IMR-90 (cell line): ENCODE measurements around the gene INPP5A. TPM values are rescaled to one million over a fixed set of nuclear protein-coding genes. Genes with fewer than 3 reads are reported as not detected.

ENCODE experiments used
- ATAC-seq: fragments of 200-7000 bp; cut with Tn5 transposase; 2 replicates; pipeline ENCODE4 v1.9.1; 2020; ENCODE audit warnings: low read depth, mild to moderate bottlenecking, moderate library complexity
- BruUV-seq: library from RNA; stranded (reverse); fragments of 400-500 nt; replicated peaks from 2 replicates; lab custom pipeline; 2021; lab: Mats Ljungman, UMichigan
- CTCF ChIA-PET: fragments of 300-600 bp; formaldehyde crosslinking; extraction: SDS; loops from one replicate; lab custom pipeline; 2021; ENCODE audit warnings: antibody characterized with exemption; lab: Yijun Ruan, JAX
- POLR2A ChIA-PET: fragments of 300-600 bp; sonication (Branson Sonifier 250); formaldehyde crosslinking; loops from one replicate; lab custom pipeline; 2022; ENCODE audit warnings: antibody characterized with exemption; ENCODE audit not compliant: unreplicated experiment; lab: Charles Lee
- DNase-seq: peaks from one replicate; pipeline ENCODE4 v3.0.0; 2013
- H2AFZ ChIP-seq: replicated peaks from 2 replicates; pipeline ENCODE3; 2013; ENCODE audit warnings: low read length, mild to moderate bottlenecking; ENCODE audit not compliant: poor library complexity
- H2AK5ac ChIP-seq: 2 replicates; pipeline ENCODE4 v1.6.1; 2013; ENCODE audit warnings: low read depth, low read length, inconsistent platforms
- H2AK9ac ChIP-seq: replicated peaks from 2 replicates; pipeline ENCODE3; 2013; ENCODE audit warnings: mild to moderate bottlenecking, low read depth, low read length, moderate library complexity; ENCODE audit not compliant: poor library complexity
- H2BK120ac ChIP-seq: 2 replicates; pipeline ENCODE4 v1.6.1; 2013; ENCODE audit warnings: low read depth, low read length, inconsistent platforms
- H2BK15ac ChIP-seq: 3 replicates; pipeline ENCODE4 v1.6.1; 2013; ENCODE audit warnings: low read depth, low read length, inconsistent platforms
- H2BK20ac ChIP-seq: 2 replicates; pipeline ENCODE4 v1.6.1; 2013; ENCODE audit warnings: low read depth, mild to moderate bottlenecking, inconsistent platforms, low read length, moderate library complexity
- H2BK5ac ChIP-seq: 2 replicates; pipeline ENCODE4 v1.6.1; 2013; ENCODE audit warnings: mild to moderate bottlenecking, low read depth, low read length, inconsistent platforms; ENCODE audit not compliant: poor library complexity, severe bottlenecking
- H3K14ac ChIP-seq: replicated peaks from 2 replicates; pipeline ENCODE4 v1.6.1; 2013; ENCODE audit warnings: low read depth, low read length, inconsistent platforms
- H3K18ac ChIP-seq: 2 replicates; pipeline ENCODE4 v1.6.1; 2013; ENCODE audit warnings: low read depth, low read length, control low read depth
- H3K23ac ChIP-seq: 2 replicates; pipeline ENCODE4 v1.6.1; 2013; ENCODE audit warnings: low read depth, low read length, inconsistent platforms
- H3K27ac ChIP-seq: 2 replicates; pipeline ENCODE4 v1.5.1; 2013; ENCODE audit warnings: mild to moderate bottlenecking, control low read depth, low read length; ENCODE audit not compliant: insufficient read depth
- H3K27me3 ChIP-seq: 2 replicates; pipeline ENCODE4 v1.6.1; 2013; ENCODE audit warnings: low read length; ENCODE audit not compliant: control insufficient read depth, insufficient read depth
- H3K36me3 ChIP-seq: 2 replicates; pipeline ENCODE4 v1.6.1; 2013; ENCODE audit warnings: low read length, mixed read lengths; ENCODE audit not compliant: control insufficient read depth, insufficient read depth
- H3K4ac ChIP-seq: 2 replicates; pipeline ENCODE4 v1.6.1; 2013; ENCODE audit warnings: low read depth, low read length, inconsistent platforms
- H3K4me1 ChIP-seq: 2 replicates; pipeline ENCODE4 v1.6.1; 2013; ENCODE audit warnings: low read length, mixed read lengths; ENCODE audit not compliant: control insufficient read depth, insufficient read depth
- H3K4me2 ChIP-seq: 2 replicates; pipeline ENCODE4 v1.6.1; 2013; ENCODE audit warnings: low read depth, mild to moderate bottlenecking, control low read depth, low read length, moderate library complexity
- H3K4me3 ChIP-seq: 2 replicates; pipeline ENCODE4 v1.5.1; 2013; ENCODE audit warnings: low read depth, mild to moderate bottlenecking, control low read depth, low read length, moderate library complexity; ENCODE audit not compliant: insufficient read depth
- H3K56ac ChIP-seq: 2 replicates; pipeline ENCODE4 v1.6.1; 2013; ENCODE audit warnings: low read length, inconsistent platforms; ENCODE audit not compliant: insufficient read depth; ENCODE audit errors: extremely low read depth
- H3K79me1 ChIP-seq, 2 experiments: 2 replicates each; pipeline ENCODE4 v1.6.1; 2013; ENCODE audit warnings: low read length in 2 of 2, inconsistent platforms in 1 of 2, low read depth in 1 of 2
- H3K9ac ChIP-seq: 2 replicates; pipeline ENCODE4 v1.6.1; 2013; ENCODE audit warnings: low read depth, low read length, control low read depth
- H3K9me1 ChIP-seq: 2 replicates; pipeline ENCODE4 v1.6.1; 2013; ENCODE audit warnings: low read length, inconsistent platforms; ENCODE audit not compliant: insufficient read depth
- H3K9me3 ChIP-seq: 2 replicates; pipeline ENCODE4 v1.6.1; 2013; ENCODE audit warnings: low read length; ENCODE audit not compliant: control insufficient read depth, insufficient read depth
- H4K20me1 ChIP-seq: 2 replicates; pipeline ENCODE4 v1.6.1; 2013; ENCODE audit warnings: low read length, inconsistent platforms; ENCODE audit not compliant: insufficient read depth
- H4K5ac ChIP-seq: 2 replicates; pipeline ENCODE4 v1.6.1; 2013; ENCODE audit warnings: mild to moderate bottlenecking, low read depth, low read length, control low read depth
- H4K8ac ChIP-seq, 2 experiments: 2 replicates each; pipeline ENCODE4 v1.6.1; 2013; ENCODE audit warnings: low read depth in 2 of 2, low read length in 2 of 2, control low read depth in 1 of 2, inconsistent platforms in 1 of 2
- H4K91ac ChIP-seq: 2 replicates; pipeline ENCODE4 v1.6.1; 2013; ENCODE audit warnings: low read depth, low read length, inconsistent platforms; ENCODE audit not compliant: insufficient read depth
- MXI1 ChIP-seq: IDR thresholded peaks from 2 replicates; pipeline ENCODE4 v1.6.1; 2012; ENCODE audit warnings: low read depth, mild to moderate bottlenecking, low read length, moderate library complexity, borderline replicate concordance
- SMC3 ChIP-seq: fragments of 150-350 bp; IDR thresholded peaks from 2 replicates; pipeline ENCODE4 v1.6.1; 2016; ENCODE audit warnings: low read depth, mild to moderate bottlenecking, antibody characterized with exemption, low read length, moderate library complexity
- WGBS, 2 experiments: methylation state at CpG; one replicate each; pipeline versions ENCODE4 v1.1.5 to v1.1.7; 2013; ENCODE audit warnings: missing lambda C conversion rate in 2 of 2; ENCODE audit not compliant: insufficient read length in 1 of 2; ENCODE audit errors: extremely low coverage in 2 of 2; 5-methylcytosine and 5-hydroxymethylcytosine counted together
- dilution Hi-C: fragments of 300-500 bp; cut with HindIII; formaldehyde crosslinking; loops from one replicate; pipeline ENCODE4 v1.14.3; 2018; ENCODE audit warnings: low sequenced_read_pairs; ENCODE audit not compliant: unreplicated experiment
- in situ Hi-C: fragments of 300-500 bp; cut with MboI; formaldehyde crosslinking; loops from 3 replicates; pipeline ENCODE4 v1.14.3; 2019; ENCODE audit warnings: low sequenced_read_pairs, inconsistent platforms, mixed read lengths
- intact Hi-C: fragments of 100-400 bp; cut with micrococcal nuclease; formaldehyde crosslinking; loops from 2 replicates; pipeline ENCODE4 v1.10.0; 2022
- polyA plus RNA-seq, 3 experiments: library from polyadenylated mRNA; depleted of rRNA; stranded (reverse); fragments of >200 nt; gene quantifications; 2 replicates each; pipeline ENCODE4 v1.2.3, GENCODE V29; 2012; ENCODE audit warnings: low replicate concordance in 1 of 3
- total RNA-seq: library from RNA; depleted of rRNA; stranded (reverse); fragments of >200 nt; gene quantifications from 2 replicates; pipeline ENCODE4 v1.2.3, GENCODE V29; 2012

Gene INPP5A
- total and polyA plus RNA-seq, 2 of the 4 experiments (the other 2 are of a cell fraction), result 21.4 to 36.7 TPM

DNA sequence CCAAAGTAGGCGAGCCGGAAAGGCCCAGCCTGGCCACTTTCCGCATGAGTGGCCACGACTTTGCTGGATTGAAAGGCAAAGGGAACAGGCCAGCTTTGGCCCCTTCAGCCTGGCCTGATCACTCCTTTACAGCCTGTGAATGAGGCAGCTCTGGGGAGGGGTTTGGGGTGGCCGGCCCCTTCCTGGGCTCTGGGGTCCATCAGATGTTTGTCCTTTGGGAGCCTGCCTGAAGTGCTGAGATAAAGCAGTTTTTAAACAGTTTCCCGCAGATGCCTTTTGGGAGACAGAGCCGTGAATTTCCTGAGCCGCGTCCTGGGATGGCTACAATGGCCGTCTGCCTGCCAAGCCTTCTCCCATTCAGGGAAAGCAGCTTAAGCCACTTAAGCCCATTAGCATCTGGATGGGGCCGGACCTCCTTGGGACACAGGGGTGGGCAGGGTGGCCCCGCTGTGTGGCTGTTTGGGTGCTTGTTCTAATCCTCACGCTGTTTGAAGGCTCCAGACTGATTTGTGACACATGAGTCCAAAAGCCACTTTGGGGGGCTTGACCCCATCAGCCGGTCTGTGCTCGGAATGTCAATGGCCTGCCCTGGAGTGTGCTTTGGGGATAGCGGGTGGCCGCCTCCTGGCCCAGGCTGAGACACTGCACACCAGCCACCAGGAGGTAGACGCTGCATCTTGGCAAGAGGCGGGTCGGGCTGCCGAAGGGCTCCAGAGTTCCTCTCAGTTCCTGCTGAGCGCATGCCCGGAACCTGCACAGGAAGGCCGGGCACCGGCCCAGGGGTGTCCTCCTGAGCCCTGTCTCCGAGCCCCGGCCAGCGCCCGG lies 209.4 kb downstream of the INPP5A start:
- dilution Hi-C loops, result no loop called here
- BruUV-seq, result no TSS peak
- CTCF ChIA-PET, result no interaction called here

More for the DNA sequence above, 209.4 kb downstream of the INPP5A start:
- H3K23ac ChIP-seq, result no peak overlapping the region
- peaks cover 0 to 7% of the 10 kb centered on the region in 2 experiments; a peak in 1 of 4 replicates for H3K79me1 ChIP-seq
- H4K5ac ChIP-seq, result no peak overlapping the region
- POLR2A ChIA-PET, result no interaction called here
- no peak overlapping the region for H2BK120ac ChIP-seq
- H3K9ac ChIP-seq, result no peak overlapping the region
- no peak overlapping the region for H2BK20ac ChIP-seq
- no peak overlapping the region for H2BK5ac ChIP-seq
- H2AK5ac ChIP-seq, result no peak overlapping the region
- DNase-seq (no peak), ATAC-seq (no peak)
- H3K9me1 ChIP-seq, result no peaks in the 10 kb centered on the region
- no peak overlapping the region for H3K14ac ChIP-seq
- H2BK15ac ChIP-seq, result no peak overlapping the region
- no peak overlapping the region for H3K4ac ChIP-seq
- no peak overlapping the region for H3K18ac ChIP-seq
- H3K36me3 ChIP-seq, result 0 out of 2 replicates have a peak, but pooled peaks cover 2% of the 10 kb centered on the region
- H2AFZ ChIP-seq, result no peak overlapping the region
- peak overlapping the region; percentile 25 for H2AK9ac ChIP-seq
- 80% methylated on average over 21 of the region's 29 CpGs; no CpG with 5 or more reads in 1 of the 2 experiments for WGBS, 2 experiments
- no peak overlapping the region for H3K27ac ChIP-seq
- no peak overlapping the region for H3K4me2 ChIP-seq
- peaks cover 9% of the 10 kb centered on the region for H3K4me1 ChIP-seq
- H3K27me3 ChIP-seq, result no peaks in the 10 kb centered on the region
- in situ Hi-C loops, result no loop called here
- no peak overlapping the region for H4K8ac ChIP-seq
- H3K9me3 ChIP-seq, result no peaks in the 10 kb centered on the region
- no peak overlapping the region for H3K4me3 ChIP-seq
- intact Hi-C loops, result no loop called here
- H3K56ac ChIP-seq, result no peak overlapping the region
- no peak overlapping the region for H4K91ac ChIP-seq
- TF ChIP-seq MXI1, result no peak
- TF ChIP-seq SMC3, result no peak
- H4K20me1 ChIP-seq, result no peaks in the 10 kb centered on the region; the same call in 1 of the 2 replicates
